ENCODE data around the gene G6PC3. TPM values are rescaled to one million over a fixed set of nuclear protein-coding genes. Genes with fewer than 3 reads are reported as not detected.

The G6PC3 gene, protein sequence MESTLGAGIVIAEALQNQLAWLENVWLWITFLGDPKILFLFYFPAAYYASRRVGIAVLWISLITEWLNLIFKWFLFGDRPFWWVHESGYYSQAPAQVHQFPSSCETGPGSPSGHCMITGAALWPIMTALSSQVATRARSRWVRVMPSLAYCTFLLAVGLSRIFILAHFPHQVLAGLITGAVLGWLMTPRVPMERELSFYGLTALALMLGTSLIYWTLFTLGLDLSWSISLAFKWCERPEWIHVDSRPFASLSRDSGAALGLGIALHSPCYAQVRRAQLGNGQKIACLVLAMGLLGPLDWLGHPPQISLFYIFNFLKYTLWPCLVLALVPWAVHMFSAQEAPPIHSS
- 19.3 and 24.1 TPM in 2 replicates for total RNA-seq

DNA sequence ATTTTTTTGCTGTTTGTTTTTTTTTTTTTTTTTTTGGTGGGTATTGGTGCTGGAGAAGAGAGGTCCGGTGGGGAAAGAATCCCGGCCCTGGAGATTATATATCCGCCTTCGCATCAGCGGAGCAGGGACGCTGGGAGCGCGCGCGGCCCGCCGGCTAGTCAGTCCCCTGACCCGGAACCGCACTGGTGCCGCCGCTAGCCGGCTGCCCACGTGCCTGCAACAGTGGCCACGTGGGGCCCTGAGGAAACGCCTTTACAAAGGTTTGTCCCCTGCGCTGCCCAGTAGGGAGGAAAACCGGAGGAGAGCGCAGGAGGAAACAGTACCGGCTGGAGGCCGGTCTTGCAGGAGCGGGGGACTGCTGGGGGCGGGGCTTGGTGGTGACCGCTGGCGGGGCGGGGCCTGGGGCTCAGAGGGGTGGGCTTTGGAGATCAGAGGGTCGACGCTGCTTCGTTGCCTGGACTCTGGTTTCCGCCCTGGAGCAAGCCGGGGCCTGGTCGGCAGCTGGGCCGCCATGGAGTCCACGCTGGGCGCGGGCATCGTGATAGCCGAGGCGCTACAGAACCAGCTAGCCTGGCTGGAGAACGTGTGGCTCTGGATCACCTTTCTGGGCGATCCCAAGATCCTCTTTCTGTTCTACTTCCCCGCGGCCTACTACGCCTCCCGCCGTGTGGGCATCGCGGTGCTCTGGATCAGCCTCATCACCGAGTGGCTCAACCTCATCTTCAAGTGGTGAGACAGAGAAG lies at the start of gene G6PC3:
G6PC3 (plus strand) TSS at position 281 of the 743 bp plus-strand sequence; CDS start at position 512, 231 bp downstream.

DNA sequence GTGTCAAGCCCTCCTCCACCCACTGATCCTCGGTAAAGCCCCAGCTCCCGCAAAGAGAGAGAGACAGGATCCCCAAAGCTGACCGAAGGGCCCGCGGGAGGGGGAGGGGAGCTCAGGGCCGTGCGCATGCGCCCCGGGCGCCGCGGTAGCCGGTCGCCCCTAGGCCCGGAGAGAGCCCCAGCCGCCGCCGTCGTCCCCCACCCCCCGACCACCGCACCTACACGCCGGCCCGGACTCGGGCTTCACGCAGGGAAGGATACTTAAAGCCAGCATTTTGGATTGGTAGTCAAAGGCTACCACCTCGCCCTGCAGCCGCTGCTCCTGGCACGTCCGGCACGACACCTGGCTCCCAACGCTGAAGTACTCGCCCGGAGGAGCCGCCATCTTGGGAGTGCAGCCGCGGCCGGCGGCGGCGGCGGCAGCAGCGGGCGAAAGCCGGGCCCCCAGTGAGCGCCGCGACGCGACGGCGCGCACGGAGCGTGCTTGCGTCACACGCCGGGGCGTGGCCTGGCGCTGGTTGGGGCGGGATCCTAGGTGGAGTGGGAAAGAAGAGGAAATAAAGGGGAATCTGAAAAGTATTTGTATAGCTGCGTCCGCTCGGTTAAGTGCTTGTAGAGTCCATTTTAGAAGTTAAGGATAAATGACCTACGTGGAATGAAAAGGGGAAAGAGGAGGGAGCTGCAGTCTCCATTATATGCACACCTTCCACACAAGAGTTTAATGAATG lies 4.2 kb upstream of the G6PC3 start, which contains the start of gene LSM12:
LSM12 (minus strand) TSS at position 468 of the 727 bp plus-strand sequence; CDS start at position 384, 84 bp downstream.

GRCh38 chr17:44123356-44124117 lies 53.0 kb downstream of the G6PC3 start, which contains the start of gene HDAC5:
Gene HDAC5 (minus strand): TSS chr17:44123641. CDS start chr17:44117515, 6,126 bp downstream.

Other genes starting within 250 kb of the G6PC3 start
- gene MPP3, start 237.6 kb upstream of the G6PC3 start, total RNA-seq = 7.9 and 11.6 TPM in 2 replicates
- 0.09 TPM in 2 replicates for gene CD300LG, start 223.6 kb upstream of the G6PC3 start, total RNA-seq
- gene MPP2, start 163.2 kb upstream of the G6PC3 start, total RNA-seq = 0.54 and 2.7 TPM in 2 replicates
- gene PPY, start 128.3 kb upstream of the G6PC3 start, total RNA-seq = not detected in 2 replicates
- not detected in 2 replicates for gene PYY, start 116.8 kb upstream of the G6PC3 start, total RNA-seq
- gene NAGS, start 66.1 kb upstream of the G6PC3 start, total RNA-seq = 1.3 and 6.4 TPM in 2 replicates
- gene TMEM101, start 55.8 kb upstream of the G6PC3 start, total RNA-seq = 60.2 and 87.8 TPM in 2 replicates
- 26.1 and 28.3 TPM in 2 replicates for gene LSM12, start 4.1 kb upstream of the G6PC3 start, total RNA-seq
- gene HDAC5, start 52.9 kb downstream of the G6PC3 start, total RNA-seq = 19.9 and 23.4 TPM in 2 replicates
- gene HROB, start 71.2 kb downstream of the G6PC3 start, total RNA-seq = 1.0 and 1.5 TPM in 2 replicates
- not detected in 2 replicates for gene ASB16, start 100.0 kb downstream of the G6PC3 start, total RNA-seq
- gene TMUB2, start 116.2 kb downstream of the G6PC3 start, total RNA-seq = 22.6 and 26.0 TPM in 2 replicates
- gene ATXN7L3, start 129.1 kb downstream of the G6PC3 start, total RNA-seq = 32.9 and 38.3 TPM in 2 replicates
- 47.6 and 55.3 TPM in 2 replicates for gene UBTF, start 148.9 kb downstream of the G6PC3 start, total RNA-seq
- gene SLC4A1, start 197.4 kb downstream of the G6PC3 start, total RNA-seq = not detected in 2 replicates
- gene RUNDC3A, start 237.9 kb downstream of the G6PC3 start, total RNA-seq = 0.47 and 0.54 TPM in 2 replicates